Stromal cell of bone marrow (primary cell): ENCODE data around the gene CTNNAL1.

Source experiments
- DNase-seq: peaks from one replicate; pipeline ENCODE4 v3.0.0-alpha.2; 2012; ENCODE audit warnings: low read depth

CTNNAL1 gene

DNA sequence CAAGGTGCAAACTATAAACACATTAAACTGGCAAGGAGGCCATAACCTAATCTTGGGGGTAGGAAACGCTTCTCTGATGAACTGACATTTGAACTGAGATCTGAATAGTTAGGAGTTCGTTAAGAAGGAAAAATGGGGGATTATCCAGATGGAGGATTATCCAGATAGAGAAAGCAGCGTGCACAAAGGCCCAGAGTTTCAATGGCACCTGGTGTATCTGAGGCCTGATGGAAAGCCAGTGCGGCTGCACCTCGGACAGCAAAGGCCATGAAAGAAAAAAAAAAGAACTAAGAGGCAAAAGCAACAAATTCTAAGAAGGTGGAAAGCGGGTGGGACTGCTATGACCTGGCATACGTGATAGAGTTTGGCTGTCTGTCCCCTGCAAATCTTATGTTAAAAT is 13.0 kb upstream of the CTNNAL1 start:
- DNase-seq = no peak

DNA sequence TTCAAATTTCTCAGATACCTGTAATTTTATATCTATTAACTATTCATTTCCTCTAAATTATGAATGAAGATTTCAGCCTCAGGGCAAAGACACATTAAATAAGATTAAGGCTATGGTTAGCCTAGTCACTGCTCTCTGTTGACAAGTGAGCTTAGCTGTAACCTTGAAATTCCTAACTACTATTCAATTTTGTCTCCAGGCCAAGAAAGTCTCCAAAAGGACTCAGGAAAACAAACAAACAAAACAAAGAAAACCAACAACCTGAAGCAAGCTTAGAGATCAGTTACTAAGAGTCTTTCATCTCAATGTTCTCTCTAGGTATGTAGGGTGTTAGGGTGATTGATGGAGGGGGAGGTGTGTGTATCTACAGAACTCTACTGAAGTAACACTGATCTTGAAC is 9.6 kb upstream of the CTNNAL1 start:
- DNase-seq = no peak

DNA sequence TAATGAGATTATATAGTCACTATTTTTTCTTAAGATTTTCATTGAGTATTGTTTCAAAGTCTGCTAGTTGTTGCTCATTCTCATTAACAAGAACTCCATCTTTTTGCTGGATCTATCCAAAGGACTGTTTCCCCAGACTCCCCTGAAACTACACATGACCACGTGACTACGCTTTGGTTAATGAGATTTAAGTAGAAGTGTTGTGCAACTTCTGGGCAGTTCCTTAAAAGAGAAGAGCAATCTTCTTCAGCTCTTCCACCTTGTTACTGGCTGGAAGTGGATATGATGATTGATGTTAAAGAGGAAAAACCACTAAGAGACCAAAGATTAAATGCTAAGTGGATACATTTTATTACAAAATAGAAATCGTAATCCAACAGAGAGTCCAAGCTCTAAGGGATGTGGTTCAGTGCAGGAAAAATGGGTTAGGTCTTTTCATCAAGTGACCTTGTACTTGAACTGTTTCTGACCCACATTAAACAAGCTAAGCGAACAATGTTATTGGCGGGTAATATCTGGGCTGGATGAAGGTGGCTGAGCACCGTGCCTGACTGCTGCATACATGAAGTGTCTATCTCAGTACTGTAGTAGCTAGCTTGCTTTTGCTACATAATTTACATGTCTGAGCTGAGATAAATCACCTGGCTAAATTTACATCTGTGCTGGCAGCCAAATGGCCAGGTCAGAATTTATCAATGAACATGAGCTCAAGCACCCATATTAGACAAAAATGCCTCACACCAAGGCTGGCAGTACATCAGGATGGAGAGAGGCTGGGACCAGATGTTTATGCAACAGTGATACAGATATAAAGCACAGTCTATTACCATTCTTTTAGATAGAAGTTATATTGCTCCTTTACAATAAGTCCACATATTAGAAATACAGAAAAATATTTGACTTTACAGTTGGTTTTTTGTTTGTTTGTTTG is 7.5 kb upstream of the CTNNAL1 start:
- DNase-seq = no peak

DNA sequence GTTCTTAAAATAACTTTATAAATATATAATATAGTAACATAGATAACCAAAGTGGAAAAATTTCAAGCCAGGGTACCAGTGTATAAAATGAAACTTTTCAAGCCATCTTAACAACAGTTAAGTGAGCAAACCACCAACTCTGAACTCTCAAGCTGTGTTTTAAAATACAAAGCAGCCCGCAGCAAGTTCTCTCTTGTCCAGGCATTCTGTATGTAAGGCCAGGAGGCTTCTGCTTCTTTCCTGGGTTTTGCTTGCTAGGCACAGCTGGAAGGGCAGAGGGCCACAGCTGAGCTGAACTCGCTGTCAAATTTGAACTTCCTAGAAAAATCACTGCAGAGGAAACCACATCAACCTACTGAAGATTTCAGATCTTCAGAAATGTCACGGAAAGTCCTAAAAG is 6.8 kb upstream of the CTNNAL1 start:
- DNase-seq = no peak

DNA sequence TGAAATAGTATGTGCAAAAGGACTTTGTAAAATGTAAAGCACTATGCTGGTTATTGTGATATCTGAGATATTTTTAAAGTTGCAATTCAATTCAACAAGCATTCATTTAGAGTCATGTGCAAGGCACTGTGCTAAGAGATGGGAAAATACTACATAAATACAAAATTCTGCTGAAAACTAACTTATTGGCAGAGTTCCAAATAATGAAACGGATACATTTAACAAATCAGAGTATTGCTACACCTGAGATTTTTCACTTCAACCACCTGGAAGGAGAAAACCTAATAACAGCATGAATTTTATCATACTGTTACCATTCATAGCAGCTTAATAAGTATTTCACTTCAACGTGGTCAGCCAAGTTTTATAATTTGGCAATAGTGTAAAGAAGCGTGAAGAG is 6.1 kb upstream of the CTNNAL1 start:
- no peak for DNase-seq

DNA sequence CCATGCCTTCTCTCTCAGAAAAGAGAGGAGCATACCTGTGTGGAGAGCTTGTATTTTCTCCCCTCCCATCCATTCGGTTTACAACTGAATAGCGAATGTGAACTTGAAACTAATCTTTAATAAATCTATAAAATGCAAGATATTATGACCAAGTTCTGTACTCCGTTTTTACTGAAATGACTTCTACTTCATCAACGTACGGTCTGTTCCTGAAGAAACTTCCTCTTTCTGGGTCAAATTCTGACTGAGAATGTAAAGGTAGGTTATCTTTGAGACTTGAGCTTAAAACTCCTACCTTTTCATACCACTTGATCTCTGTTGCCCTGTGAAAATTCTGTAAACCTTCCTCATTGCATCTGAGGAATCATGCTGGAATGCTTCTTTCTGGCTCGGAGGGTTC is 4.2 kb upstream of the CTNNAL1 start:
- DNase-seq = no peak

DNA sequence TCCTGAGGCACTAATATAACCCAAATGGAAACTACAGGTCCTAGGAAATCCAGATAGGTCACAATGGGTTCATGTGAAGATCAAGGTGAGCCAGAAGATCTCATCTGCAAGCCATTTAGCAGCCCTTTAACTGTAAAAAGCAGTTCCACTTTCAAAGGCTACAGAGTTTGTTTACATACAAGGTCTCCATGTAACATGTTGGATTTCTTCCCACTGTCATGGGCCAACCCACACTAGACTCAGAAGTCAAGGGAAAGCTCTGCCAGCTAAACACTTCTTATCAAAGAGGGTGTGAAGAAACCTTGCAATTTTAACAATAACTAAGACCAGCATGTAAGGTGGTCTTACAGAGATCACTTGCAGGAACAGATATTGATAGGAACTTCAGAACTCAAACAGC is 3.8 kb upstream of the CTNNAL1 start:
- no peak for DNase-seq

DNA sequence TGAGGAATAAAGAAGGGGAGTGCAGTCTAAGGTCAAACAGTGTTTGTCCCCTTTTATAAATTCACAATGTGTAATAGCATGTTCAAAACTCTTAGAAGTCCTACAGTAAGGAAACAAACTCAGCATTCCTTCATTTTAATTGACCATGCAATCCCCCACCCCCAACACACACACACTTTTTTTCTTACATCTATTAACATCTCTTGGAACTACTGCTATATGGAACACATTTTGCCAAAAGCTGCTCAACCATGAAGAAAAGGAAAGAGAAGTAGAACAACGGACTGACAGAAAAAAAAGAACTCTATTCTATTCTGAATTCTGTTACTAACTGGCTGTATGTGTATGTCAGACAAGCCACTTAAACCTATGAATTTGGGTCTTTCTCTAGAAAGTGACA is 2.8 kb upstream of the CTNNAL1 start:
- no peak for DNase-seq

DNA sequence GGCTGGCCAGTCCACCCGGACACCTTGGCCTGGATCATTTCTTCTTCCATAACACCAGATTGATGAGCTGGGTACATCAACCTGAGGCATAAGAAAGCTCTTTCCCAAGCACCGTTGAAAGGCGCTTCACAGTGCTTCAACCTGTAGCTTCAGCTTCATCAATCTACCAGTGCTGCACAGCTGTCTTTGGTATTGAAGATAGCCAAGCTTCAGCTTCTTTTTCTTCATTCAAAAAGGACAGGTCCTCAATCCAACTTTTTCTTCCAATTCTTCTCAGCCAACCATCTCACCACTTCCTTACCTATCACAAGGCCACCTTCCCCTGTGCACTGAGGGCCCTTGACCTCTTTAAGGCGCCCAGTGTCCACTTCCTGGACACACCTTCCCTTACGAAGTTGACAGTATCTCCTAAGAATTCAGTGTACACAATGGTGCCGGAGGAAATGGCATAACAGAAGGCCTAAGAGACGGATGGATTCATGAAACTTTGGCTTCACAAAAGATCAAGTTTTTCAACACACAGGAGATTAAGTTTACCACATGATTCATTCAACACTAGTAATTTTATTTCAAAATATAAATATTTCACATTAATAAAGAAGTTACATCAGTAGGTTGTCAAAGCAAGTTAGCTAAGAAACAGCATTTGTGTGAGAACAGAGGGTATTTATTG is 1.4 kb upstream of the CTNNAL1 start:
- no peak for DNase-seq

DNA sequence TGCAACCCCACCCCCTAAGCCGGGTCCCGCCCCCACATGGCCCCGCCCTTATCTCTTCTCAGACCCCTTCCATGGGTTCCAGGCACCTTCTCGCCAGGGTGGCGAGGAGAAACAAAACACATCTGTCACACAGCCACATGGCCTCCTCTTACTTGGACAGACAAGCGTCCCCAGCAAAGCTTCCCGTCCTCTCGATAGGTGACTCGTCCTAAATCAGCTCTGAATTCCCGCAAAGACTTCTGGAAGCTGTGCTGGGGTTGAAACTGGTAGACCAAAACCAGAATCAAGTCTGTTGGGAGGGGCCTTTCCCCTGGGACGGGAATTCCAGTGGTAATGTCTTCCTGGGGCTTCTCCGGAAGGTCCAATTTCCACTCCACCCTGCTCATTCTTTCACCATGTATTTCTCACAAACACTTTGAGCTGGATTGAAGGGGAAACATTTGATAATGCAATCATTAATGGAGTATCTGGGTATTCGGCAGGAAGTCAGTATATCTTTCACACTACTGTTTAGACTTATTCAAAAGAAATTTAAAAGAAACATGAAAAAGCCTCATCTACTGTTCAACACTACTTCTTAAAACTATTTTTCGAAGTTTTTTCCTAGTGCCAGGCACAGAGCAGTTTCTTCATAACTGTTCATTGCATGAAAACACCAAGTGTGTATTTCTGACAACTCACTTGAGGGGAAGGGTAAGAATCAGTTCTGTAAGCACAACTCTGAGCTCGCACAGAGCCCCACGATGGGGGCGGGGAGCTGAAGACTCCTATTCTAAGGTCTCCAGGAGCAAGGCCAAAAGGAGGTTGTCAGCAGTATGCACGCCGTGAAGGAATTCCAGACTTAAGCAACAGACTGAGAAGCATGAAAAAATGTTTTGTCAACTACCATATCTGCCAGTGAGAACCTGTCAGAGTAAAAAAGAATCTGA is 644 bp upstream of the CTNNAL1 start:
- DNase-seq = peak; percentile 59

DNA sequence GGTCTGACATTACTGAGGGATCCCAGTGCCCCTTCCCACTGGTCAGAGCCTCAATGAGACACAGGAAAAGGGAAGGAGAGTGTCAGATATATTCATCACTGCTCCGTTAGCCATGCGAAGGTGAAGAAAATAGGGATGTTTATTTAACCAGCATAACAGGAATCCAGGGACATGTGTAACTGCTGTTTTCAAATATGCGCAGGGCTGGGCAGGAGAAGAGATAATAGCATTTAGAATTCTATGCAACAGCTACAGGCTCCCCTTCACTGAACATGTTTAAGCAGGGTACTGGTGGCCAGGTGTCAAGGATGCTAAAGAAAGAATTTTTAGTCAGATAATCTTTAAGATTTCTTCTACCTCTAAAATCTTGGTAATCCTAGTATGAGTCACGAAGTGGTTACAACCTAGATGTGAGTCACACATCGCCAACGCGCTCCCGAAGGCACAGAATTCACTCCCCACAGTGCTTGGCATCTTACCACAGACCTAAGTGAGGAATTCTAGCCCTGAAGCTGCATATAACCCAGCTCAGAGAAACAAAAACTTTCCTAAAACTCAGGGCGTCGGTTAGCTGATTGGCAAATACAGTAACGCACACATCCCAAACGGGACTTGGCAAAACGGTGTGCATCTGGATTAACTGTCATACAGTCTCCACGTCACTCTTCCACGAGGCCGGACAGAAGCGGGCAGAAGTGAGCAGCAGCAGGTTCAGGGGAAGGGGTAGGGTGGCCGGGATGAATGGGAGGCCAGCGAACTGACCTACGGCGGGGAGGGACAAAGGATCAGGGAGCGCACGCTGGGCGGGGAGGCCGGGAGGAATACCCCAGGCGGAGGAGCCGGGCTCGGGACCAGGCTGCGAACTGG is 1.1 kb downstream of the CTNNAL1 start:
- DNase-seq = peak; percentile 92

DNA sequence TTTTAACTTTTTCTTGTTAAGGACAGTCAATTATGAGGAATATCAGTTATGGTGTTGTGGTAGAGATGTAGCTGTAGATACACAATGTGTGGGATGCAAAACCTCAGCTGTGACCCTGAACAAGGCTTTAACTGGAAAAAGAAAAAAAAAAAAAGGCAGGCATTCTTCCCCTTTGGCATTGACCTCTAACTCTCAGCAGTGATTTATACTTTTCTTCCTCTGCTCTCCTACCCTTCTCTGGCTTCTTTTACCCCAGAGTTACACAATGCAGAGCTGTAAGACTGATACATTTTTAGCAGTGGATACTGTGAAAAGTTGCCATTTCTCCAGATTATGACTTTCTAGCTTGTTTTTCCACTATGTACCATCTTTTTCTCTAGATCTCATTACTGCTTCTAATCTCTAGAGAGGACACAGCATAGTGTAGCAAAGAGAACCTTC is 2.0 kb downstream of the CTNNAL1 start:
- peak; percentile 26 for DNase-seq

DNA sequence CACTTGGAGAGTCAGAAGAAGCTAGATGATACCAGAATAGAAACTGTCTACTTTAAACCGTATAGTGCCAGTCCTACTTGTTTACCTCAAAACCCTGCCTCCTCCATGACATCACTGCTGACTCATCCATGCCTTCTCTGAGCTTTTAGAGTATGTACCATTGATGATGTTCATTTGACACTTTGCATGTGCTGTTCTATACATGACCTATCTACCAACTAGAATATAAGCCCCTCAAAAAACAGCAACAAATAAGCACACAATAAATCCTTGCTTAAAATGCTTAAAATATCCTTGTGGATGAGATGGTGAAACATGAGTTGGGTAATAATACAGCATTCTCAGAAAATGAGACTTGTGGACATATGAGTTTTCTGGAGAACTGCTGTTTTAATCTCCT is 2.6 kb downstream of the CTNNAL1 start:
- DNase-seq = peak; percentile 60

DNA sequence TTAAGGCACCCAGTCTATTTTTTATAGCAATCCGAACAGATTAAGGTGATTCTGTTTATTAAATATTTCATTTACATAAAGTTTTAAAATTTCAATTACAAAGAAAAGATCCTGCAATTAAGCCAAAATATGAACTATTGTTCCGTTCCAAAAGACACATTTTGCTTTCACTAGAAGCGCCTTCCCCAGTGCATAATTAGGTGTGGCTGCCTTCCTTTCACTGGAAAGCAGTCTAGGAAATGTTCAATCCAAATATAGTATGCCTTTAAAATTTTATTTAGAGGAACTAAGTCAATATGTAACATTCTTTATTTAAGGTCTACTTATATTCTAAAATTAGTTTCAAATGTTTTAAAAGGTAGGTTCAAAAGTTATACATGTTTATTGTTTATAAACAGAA is 7.6 kb downstream of the CTNNAL1 start:
- DNase-seq = no peak

DNA sequence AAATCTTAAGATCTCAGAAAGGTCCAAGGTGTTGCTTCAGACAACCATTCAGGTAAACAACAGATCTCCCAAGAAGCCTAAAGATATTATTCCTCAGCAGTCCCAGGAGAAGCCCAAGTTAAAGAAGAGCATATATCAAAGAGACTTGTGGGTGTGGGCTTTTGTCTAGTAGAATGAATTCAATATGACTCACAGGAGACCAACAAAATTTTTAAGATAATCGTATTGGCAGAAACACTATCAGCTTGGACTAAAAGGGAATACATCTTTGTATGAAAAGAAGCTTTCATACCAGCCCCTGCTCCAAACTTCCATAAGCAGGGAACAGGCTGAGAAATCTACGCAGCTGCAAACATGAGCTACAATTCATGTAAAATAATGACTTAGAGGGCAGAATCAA is 10.2 kb downstream of the CTNNAL1 start:
- no peak for DNase-seq

DNA sequence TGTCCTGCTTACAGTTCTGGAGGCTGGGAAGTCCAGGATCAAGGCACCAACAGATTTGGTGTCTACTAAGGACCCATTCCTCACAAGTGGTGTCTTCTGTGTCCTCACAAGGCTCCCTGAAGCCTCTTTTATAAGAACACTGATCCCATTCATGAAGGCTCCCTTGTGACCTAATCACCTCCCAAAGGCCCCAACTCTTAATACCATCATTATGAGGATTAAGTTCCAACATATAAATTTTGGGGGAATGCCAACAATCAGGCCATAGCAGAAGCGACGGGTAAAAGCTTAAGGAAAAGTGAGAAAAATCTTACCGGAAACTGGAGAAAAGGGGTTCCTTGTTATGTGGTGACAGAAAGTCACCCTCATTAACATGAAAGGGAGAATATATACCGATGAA is 11.2 kb downstream of the CTNNAL1 start:
- no peak for DNase-seq

DNA sequence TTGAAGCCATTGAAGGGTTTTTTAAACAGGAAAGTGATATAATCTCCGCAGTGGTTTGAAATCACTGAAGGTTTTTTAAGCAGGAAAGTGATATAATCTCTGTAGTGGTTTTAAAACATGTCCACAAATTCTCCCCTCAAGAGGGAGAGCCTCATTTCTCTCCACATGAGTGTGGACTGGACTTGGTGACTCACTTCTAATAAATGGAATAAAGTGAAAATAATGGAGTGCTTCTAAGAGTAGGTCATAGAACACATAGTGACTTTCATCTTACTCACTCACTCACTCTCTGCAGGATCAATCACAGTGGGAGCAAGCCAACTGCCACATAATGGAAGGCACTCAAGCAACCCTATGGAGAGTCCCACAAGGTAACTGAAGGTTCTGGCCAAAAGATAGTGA is 12.0 kb downstream of the CTNNAL1 start:
- DNase-seq = peak; percentile 61

DNA sequence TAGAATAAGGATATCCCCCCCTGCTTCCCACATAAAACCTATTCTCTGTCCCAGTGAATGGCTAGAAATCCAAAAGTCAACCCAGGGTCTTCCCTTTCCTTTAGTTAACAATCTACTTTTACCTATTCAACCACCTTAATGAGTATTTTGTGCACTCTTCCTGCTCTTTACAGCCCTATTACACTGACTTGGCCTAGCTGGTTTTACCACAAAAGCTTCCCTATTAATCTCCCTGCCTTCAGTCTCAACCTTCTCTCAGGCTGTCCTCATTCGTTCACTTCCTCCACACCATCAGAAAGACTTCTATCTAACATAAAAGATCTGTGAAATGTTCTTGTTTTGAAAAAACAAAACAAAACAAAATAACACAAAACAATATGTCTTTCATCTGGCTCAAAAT is 16.2 kb downstream of the CTNNAL1 start:
- DNase-seq = no peak

DNA sequence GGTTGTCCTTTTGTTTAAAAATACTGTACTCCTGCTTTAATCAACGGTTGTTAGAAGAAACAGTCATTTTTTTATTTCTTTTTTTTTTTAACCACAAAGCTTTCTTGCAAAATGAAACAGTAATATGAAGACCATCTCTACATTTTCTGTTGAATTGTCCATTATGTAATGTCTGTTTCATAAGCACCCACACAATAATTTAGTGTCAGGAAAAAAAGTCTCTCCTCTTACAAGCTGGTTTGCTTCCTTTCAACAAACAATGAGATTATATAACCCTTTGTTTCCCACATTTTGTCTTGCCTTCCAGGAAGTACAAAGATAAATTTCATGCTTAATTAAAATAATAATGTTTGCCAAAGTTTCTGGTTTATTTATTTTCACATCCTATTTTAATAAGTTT is 16.7 kb downstream of the CTNNAL1 start:
- DNase-seq = no peak

DNA sequence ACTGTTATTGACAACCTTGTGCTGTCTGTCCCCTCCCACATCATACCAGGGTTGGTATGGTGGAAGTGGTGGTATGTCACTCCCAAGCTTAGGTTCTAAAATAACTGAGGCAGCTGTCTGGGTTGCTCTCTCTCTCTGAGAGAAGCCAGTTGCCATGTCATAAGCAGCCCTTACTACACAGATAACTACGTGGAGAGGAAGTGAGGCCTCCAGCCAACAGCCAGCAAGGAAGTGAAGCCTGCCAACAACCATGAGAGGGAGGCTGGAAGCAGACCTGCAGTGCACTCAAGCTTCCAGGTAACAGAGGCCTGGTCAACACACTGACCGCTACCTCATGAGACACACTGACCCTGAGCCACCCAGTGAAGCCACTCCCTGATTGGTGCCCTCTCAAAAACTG is 18.6 kb downstream of the CTNNAL1 start:
- DNase-seq = no peak

DNA sequence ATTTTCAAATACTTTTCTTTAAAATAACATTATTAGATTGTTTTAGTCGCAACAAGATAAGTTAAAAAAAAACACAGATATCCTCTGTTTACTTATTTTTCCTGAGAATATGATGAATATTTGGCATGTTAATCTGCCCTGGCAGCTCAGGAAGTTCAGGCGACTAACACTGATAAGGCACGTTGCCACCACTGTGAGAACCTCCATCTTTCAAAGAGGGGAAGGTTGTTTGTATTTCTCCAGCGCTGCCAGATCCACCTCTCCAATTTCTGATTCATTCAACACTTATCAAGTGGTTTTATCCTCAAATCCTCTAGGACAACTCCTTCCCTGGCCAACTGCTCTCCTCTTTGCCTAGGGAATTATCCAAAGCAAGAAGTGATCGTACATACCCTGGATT is 21.8 kb downstream of the CTNNAL1 start:
- no peak for DNase-seq
